Right ventricle myocardium superior (tissue), 1 donor: ENCODE data around the gene BMP4. TPM values are rescaled to one million over a fixed set of nuclear protein-coding genes. Genes with fewer than 3 reads are reported as not detected.

Experiments
- ATAC-seq: fragments of 200-7000 bp; cut with Tn5 transposase; one replicate; pipeline ENCODE4 v1.9.1; 2020; ENCODE audit warnings: mild to moderate bottlenecking; ENCODE audit not compliant: poor library complexity
- DNase-seq: peaks from one replicate; pipeline ENCODE4 v3.0.0-alpha.2; 2020
- intact Hi-C: fragments of 100-400 bp; cut with DNase I; formaldehyde crosslinking; loops from one replicate; pipeline ENCODE4 v1.11.2; 2022
- total RNA-seq: library from RNA; stranded (reverse); fragmentation: NEBNext Ultra II Directional; extraction: Animal tissue kit (Norgen Biotek cat#: 25700); gene quantifications from one replicate; pipeline ENCODE4 v1.2.1, GENCODE V29; 2021
- donor health status: DM: no; HTN: yes; CAD: no; lungs with severe emphysema.

BMP4 gene
- total RNA-seq, 1 donor from 2014 or later: 8.8 TPM

DNA sequence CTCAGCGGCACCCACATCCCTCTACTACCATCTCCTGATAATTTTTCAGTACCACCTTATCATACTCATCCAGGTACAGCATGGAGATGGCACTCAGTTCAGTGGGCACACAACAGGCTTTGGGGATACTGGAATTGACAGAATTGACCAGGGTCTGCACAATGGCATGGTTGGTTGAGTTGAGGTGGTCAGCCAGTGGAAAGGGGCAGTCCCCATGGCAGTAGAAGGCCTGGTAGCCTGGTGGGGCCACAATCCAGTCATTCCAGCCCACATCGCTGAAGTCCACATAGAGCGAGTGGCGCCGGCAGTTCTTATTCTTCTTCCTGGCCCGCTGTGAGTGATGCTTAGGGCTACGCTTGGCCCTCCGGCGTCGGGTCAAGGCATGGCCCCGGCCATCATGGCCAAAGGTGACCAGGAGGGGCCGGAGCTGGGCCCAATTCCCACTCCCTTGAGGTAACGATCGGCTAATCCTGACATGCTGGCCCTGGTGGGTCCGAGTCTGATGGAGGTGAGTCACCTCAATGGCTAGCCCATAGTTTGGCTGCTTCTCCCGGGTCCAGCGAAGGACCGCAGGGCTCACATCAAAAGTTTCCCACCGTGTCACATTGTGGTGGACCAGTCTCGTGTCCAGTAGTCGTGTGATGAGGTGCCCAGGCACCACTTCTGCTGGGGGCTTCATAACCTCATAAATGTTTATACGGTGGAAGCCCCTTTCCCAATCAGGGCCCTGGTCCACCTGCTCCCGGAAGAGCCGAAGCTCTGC lies 6.4 kb downstream of the BMP4 start:
- DNase-seq (no peak), ATAC-seq (no peak)
- intact Hi-C loops: loop anchor here (10.0 kb wide), 2 partner anchors 225 to 405 kb away; no protein-coding TSS in a partner anchor

DNA sequence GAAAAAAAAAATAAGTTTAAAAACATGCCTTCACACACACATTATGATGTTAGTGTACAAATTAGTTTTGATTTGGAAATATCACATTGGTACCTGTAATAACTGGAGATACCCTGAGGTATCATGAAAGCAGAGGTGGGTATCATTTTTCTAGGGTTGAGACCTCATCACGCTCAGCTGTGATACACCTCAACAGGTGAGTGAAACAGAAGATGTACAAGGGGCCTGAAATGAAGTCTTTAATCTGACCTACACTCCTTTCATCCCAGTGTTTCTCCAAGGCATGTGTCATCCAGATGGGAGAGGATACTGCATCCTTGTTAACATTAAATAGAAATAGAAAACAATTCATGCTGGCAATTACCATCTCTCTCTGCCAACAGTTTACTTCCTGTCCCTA lies 7.4 kb downstream of the BMP4 start:
- ATAC-seq (no peak), DNase-seq (no peak)
- intact Hi-C loops: no loop called here

DNA sequence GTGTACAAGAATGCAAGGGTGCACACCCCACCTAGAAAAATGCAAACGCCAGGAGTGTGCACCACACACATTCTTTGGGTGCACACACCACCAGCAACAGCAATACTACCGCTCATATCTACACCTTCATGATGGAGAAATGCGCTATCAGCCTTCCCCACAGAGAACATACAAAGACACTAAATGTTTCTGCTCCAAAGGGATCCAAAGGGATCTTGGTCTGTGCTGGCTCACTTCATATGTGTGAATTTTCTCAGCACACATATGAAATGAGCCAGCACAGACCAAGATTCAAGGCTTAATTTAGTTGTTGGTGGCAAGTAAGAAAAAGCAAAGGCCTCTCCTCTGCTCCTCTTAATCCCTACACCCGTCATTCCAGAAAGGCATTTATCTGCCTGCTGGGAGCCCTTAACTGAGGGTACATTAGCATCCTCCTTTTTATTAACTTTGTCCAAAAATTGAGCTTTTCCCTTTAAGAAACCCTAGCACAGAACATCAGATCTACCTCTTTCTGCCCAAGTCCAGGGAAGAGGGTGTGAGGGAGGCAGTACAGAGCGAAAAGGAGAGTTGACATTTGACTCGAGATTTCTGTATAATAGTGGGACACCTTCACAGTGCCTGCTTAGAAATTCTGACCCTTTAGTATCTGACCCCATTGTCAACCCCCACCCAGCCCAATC lies 8.3 kb downstream of the BMP4 start:
- intact Hi-C loops: no loop called here
- no peak for DNase-seq
- ATAC-seq: no peak

DNA sequence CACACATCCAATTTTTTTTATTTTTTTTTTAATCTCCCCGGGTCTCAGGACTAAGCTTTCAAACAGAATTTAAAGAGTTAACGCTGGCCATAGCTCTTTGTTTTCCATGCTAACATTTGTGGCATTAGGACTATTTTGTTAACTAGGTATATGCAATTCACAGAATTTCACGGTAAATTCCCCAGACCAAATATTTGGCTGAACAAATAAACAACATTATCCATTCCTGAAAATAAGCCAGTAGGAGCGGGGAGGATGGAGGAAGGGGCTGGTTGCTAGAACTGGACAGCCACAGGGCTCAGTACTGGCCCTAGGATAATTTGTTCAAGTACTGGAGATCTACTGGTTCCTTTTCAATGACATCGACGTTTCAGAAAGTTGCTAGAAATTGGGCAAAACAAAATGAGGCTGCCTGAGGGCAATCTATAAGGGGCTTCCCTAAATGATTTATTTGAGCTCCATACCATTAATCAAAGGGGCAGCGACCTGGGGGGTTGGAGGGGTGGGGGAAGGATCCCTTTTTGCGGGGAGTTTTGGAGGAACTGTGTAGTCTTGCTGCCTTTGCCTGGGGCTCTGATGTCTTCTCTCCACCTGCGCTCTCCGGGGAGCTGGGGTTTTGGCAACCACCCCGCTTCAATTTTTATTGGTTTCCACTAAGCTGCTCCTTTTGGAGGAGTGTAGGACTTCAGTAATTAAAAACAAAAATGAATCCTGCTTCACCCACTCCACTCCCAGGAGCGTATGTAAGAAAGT lies 9.0 kb downstream of the BMP4 start:
- no peak for ATAC-seq
- no peak for DNase-seq
- intact Hi-C loops: no loop called here

DNA sequence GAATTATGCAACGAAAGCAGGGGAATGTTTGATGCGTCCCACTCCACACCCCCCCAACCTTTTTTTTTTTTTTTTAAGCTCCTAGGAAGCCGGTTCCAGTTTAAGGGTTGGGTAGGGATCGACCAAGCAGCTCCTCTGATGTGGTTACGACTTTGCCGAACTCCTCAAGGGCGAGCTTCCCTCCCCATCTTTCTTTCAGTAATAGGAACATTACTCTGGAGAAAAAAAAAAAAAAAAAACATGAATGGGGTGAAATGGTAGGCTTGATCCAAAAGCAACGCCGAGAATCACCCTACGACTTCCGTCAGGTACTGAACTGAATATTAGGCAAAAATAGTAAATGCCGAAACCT lies 9.6 kb downstream of the BMP4 start:
- DNase-seq (no peak), ATAC-seq (no peak)
- intact Hi-C loops: no loop called here

DNA sequence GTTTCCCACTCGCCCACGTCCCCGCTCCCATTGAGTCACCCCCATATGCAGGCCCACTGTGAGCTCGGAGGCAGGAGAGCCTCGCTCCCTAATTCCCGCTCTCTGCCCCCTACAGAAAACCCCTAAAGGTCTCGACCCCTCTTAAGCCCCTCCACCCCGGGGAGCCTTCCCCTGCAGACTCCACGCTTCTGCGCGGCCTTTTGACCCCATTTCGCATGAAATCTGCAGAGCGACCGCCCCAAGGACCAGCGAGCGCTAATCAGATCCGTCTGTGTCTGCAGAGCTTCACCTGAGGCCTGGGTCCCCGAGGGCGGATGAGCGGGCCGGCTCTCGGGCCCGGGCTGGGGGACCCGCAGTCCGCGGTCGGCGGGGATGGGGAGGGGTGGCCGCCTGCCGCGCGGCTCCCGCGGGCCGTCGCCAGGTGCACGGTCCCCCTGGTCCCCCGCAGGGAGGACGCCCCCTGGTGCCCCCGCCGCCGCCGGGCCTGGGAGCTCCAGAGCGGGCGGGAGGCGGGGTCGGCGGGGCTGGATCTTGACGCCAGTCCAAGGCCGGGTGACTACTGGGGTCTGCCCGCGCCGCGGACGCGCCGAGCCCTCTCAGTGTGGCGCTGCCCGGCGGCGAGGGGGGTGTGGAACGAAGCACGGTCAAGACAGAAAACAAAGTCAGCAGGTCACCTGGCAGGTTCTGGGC lies 10.1 kb downstream of the BMP4 start:
- DNase-seq (no peak), ATAC-seq (no peak)
- intact Hi-C loops: no loop called here

DNA sequence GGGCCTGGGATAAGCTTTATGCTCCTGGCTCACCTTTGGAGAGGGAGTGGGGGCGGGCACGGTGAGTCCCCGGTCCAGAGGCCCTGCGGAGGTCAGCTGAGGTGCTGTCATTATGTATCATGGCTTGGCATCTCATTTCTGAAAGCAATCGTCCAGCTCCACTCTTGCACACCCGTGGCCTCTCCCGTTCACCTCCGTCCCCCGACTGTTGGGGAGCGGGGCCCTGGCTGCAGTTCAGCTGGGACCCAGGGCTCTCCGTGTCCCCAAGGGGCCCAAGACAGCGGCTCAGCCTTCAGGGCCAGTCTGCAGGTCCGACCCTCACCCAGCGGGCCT lies 10.6 kb downstream of the BMP4 start:
- no peak for DNase-seq
- intact Hi-C loops: no loop called here
- ATAC-seq: no peak

DNA sequence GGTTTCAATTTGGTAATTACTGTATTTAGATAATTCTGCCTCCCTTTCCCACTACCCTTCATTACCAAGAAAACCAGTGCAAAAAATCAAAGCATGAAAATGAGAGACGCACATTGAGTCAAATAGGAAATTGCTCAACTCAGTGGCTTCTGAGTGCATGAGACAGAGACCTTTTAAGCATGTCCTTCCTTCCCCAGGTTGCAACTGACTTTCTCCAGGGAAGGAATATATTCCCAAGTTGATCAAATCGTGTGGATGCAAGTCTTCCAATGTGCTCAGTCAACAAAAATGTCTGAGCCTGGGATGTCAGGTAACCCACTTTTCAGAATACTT lies 12.9 kb downstream of the BMP4 start:
- no peak for ATAC-seq
- DNase-seq: no peak
- intact Hi-C loops: no loop called here

DNA sequence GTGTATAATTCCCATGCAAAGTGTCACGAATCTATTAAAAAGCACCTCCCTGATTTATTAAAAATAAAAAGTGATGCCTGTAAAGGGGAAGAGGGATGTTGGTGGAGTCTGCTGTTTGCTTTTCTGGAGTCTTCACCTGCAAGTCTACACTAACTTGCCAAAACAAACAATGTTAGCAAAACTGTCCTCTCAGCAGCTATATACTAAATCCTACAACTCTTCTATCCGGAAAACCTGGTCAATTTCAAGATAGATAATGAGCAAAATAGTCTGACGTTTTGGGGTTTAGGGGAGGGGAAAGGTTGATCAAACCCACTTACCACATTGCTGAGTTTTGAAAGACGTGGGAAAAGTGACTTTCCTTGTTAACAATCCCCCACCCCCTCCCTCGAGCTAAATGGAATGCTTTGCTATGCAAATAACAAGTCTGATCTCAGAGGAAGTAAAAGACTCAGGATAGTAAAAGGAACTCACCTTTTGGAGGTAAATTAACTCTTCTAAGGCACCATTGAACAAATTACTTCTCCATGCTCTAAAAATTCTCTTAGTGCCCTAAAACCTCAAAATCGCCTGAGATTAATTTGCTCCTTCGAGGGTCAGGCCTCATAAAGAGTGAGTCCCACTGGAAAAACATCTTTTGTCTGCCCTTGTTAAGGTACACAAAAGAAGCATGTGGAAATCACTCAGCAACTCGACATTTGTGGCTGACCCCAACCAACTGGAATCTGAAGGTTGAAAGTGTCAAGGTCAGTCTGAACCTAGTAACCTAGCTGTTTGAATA lies 13.5 kb downstream of the BMP4 start:
- intact Hi-C loops: no loop called here
- DNase-seq (no peak), ATAC-seq (no peak)

DNA sequence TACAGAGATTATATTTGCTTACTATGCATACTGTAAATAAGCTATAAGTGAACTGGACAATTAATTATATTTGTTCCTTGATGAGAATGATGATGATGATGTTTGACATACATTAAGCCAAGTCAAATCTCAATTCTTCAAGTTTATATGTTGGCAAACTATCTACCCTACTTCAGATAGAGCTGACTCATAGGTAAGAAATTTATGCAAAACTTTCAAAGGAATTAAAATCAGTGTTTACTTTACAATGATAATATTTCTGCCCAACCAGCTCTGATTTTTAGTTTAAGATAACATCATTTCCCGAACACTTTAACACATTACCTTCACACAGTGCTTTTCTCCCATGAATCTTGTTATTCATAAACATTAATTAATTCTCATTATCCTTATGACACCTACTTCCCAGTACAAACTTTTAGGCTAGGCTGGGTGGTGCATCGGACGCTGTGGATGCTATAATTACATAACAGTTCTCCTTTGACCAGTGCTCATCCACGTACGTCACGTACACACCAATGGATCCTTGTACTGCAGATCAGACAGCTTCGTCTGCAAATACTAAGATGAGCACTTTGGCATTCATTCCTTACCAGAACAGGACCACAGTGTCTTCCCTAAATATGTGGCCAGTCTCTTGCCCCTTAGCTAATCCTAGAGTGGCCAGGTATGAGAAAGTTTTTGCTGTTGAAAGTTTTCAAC lies 18.3 kb downstream of the BMP4 start:
- DNase-seq: no peak
- intact Hi-C loops: no loop called here
- ATAC-seq: no peak

DNA sequence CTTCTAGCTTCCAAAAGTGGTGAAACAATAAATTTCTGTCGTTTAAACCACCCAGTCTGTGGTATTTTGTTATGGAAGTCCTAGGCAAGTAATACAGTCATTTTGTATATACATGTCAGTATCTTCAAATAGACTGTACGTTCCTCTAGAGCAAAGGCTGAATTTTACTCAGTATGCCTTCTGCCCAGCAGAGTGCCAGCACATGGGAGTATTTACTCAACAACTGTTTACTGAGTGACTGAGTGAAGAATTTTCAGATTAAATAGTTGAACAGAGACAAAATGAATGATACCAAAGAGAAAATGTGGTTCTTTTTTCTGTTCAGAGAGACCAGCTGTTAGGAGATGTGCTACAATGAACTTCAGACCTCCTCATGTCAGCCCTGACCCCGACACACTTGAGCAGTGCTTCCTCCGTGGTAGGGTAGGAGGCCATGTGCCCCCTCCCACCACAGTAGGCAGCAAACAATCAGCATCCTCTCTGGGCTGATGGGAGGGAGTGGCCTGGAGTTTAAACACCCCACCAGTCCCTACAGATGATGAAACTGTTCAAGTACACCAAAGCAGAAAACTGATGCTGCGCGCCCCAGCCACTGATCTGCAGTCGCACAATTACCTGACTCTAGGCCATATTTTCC lies 21.7 kb downstream of the BMP4 start:
- intact Hi-C loops: no loop called here
- DNase-seq: no peak
- ATAC-seq: no peak

DNA sequence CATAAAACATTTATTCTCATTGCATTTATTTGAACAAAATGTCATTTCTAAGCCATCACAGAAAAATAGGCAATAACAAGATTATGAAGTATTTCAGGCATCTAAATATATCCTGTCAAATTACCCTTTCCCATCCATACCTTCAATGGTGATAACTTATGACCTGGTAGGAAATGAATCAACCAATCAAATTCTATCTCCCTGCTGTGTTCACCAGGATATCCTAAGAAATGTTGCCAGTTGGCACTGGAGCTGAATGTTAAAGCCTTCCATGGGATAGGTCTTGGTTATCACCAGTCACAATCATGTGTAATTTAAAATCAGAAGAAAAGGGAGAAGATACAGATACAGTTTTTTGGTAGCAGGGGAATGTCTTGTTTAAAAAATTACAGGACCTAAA lies 23.7 kb downstream of the BMP4 start:
- DNase-seq (no peak), ATAC-seq (no peak)
- intact Hi-C loops: no loop called here

DNA sequence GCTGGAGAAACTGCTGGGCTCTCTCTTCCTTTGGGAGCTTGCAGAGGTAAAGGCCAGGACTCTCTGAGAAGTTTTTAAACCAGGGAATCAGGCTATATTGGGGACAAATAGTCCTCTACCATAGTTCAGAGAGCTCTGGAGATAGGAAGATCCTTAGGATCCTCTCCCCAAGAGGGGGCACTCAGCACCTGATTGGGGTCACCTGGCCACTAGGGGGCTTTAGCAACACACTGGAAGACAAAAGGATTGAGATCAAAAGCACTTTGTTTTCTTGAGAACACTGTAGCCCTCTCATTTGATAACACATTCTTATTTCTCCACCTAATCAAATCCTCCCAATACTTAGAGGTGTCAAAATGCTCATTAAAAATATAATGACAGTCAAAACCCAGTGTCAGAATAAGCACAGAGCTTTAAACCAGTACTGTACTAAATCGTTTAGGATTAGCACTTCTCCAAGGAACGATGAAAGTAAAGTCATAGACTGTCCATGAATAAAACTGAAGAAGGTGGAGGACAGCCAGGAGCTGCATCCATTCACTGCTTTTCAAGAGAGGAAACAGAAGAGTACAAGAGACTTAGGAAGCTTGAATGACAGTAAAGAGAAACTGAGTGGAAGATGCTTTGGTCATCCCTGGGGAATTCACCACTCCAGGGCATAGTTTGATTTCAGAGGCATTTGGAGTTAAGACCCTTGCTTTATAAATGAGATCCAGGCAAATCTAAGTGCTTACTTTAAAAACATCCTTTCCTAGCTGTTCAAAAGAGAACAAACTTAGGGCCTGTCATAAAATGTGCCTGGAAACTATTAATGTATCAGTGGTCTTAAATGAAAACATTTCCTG lies 26.5 kb downstream of the BMP4 start:
- ATAC-seq (no peak), DNase-seq (no peak)
- intact Hi-C loops: no loop called here

DNA sequence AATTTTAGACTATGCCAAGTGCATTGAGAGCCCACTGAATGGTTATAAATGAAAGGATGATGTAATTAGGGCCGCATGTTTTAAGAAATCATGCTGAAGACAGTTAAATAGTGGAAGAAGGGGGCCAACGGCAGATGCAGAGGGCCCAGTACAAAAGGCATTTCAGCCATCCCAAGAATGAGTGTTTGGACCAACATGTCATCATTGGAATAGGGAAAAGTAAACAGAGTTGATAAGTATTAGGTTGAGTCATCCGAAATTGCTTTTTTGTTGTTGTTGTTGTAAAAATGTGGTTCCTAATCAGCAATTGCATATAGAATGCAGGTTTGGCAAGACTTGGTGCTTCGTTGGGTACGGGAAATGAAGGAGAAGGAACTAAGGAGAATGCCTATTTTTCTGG lies 29.5 kb downstream of the BMP4 start:
- intact Hi-C loops: no loop called here
- no peak for DNase-seq
- ATAC-seq: no peak

DNA sequence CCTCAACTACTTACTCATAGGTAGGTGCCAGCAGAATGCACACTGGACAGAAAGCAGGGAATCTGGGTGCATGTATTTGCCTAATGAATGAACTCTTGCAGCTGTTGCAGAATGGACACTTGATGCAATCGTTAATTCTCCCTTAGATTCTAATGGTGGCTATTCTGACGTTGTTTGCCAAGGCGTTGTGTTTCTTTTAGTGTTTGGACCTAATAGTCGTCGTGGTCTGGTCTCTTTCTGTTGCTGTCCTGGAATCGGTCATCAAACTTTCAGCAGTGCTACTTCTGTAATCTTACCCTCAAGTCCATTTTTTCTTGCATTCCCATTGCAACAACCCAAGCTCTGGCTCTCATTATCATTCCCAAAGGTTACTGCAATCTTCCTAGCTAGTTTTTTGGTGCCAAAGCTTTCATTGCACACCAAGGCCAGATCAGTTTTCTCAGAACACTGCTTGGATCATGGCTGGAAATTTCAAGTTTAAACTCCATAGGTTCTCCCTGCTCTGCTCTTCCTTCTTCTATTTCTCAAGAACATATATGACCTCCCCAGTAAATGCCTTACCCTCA lies 31.3 kb downstream of the BMP4 start:
- ATAC-seq: peak; percentile 41
- DNase-seq: no peak
- intact Hi-C loops: no loop called here

DNA sequence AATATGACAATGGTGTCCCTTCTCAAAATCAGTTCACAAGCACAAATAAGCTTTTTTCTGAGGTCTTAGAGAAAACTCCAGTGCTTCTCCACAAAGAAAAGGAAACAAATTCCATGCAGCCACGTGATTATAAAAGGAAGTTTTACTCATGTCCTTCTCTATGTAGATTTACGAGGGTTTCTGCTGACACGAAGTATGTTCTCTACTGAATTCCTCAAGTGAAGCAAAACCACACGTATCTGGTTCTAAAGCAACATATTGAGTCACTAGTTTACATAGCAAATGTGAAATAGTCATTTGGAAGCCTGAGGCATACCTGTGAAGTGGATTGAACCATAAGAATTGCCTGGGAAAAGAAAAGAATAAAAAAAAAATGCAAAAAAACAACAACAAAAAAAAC lies 31.9 kb downstream of the BMP4 start:
- DNase-seq (no peak), ATAC-seq (no peak)
- intact Hi-C loops: no loop called here

DNA sequence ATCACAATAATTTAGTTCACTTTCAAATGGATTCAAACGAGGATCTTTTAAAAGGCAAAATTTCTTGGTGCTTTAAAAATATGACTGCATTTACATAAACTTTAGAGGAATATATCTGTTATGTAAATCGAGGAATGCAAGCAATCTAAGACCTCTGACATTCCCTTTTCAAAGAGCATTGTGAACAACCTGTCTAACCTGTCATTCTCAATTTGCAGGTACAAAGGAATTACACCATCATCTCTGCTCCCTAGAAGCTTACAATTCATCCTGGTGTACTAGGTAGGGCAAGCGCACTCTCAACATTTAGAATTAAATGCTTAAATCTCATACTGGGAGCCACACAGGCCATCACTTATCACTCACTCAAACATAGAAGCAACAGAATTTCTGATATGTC lies 35.6 kb downstream of the BMP4 start:
- DNase-seq (no peak), ATAC-seq (no peak)
- intact Hi-C loops: no loop called here
